Liver (tissue), 3 donors: ENCODE results near the gene FAM234B.
"Not testable (repeated sequence)": the region's sequence is repeated elsewhere in the genome, so short reads cannot be mapped to it uniquely, and the experiment has no call there.

Experiments used
- FOXA1 ChIP-seq: IDR thresholded peaks from 2 replicates; pipeline ENCODE4 v1.6.1; 2016; ENCODE audit warnings: antibody characterized with exemption
- GABPA ChIP-seq, 2 donors: IDR thresholded peaks in 1 of 2; conservative IDR thresholded peaks in 1 of 2; 2 replicates each; pipeline ENCODE4 v1.6.1; 2016; ENCODE audit warnings: antibody characterized with exemption in 2 of 2, mild to moderate bottlenecking in 1 of 2, moderate library complexity in 1 of 2
- TAF1 ChIP-seq: conservative IDR thresholded peaks from 2 replicates; pipeline ENCODE4 v1.6.1; 2016; ENCODE audit warnings: antibody characterized with exemption, mild to moderate bottlenecking
- YY1 ChIP-seq: IDR thresholded peaks from 2 replicates; pipeline ENCODE4 v1.6.1; 2016; ENCODE audit warnings: antibody characterized with exemption, mild to moderate bottlenecking
- TF ChIP-seq, protein P1 (sequence below): fragments of 150-350 bp; IDR thresholded peaks from 2 replicates; pipeline ENCODE4 v1.5.1; 2017; ENCODE audit warnings: improper control_type of control experiment, low read depth, low read length; ENCODE audit not compliant: missing input control
- TF ChIP-seq, protein P2 (sequence below): IDR thresholded peaks from 2 replicates; pipeline ENCODE4 v1.6.1; 2016; ENCODE audit warnings: antibody characterized with exemption
- TF ChIP-seq, protein P3 (sequence below): IDR thresholded peaks from 2 replicates; pipeline ENCODE4 v1.6.1; 2016; ENCODE audit warnings: antibody characterized with exemption
- TF ChIP-seq, protein P4 (sequence below): IDR thresholded peaks from 2 replicates; pipeline ENCODE4 v1.6.1; 2016; ENCODE audit warnings: antibody characterized with exemption, mild to moderate bottlenecking
- donor health status: healthy.
- donor health status: healthy.

DNA sequence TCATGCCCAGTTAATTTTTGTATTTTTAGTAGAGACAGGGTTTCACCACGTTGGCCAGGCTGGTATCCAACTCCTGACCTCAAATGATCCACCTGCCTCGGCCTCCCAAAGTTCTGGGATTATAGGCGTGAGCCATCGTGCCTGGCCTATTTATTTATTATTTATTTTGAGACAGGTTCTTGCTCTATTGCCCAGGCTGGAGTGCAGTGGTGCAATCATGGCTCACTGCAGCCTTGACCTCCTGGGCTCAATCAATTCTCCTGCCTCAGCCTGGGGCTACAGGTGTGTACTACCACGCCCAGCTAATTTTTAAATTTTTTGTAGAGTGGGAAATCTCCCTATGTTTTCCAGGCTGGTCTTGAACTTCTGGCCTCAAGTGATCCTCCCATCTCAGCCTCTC is 8.8 kb upstream of the FAM234B start:
- TF ChIP-seq, protein P1, sequence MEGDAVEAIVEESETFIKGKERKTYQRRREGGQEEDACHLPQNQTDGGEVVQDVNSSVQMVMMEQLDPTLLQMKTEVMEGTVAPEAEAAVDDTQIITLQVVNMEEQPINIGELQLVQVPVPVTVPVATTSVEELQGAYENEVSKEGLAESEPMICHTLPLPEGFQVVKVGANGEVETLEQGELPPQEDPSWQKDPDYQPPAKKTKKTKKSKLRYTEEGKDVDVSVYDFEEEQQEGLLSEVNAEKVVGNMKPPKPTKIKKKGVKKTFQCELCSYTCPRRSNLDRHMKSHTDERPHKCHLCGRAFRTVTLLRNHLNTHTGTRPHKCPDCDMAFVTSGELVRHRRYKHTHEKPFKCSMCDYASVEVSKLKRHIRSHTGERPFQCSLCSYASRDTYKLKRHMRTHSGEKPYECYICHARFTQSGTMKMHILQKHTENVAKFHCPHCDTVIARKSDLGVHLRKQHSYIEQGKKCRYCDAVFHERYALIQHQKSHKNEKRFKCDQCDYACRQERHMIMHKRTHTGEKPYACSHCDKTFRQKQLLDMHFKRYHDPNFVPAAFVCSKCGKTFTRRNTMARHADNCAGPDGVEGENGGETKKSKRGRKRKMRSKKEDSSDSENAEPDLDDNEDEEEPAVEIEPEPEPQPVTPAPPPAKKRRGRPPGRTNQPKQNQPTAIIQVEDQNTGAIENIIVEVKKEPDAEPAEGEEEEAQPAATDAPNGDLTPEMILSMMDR, result not testable (repeated sequence)
- TF ChIP-seq FOXA1; TAF1; GABPA (IDR thresholded peaks at IDR 0.05 in 1 of 2, conservative IDR thresholded peaks at IDR 0.05 in 1 of 2): not testable (repeated sequence)
- TF ChIP-seq, protein P2, sequence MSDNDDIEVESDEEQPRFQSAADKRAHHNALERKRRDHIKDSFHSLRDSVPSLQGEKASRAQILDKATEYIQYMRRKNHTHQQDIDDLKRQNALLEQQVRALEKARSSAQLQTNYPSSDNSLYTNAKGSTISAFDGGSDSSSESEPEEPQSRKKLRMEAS, result peak; percentile 36
- peak; percentile 58 for TF ChIP-seq YY1
- TF ChIP-seq, protein P3, sequence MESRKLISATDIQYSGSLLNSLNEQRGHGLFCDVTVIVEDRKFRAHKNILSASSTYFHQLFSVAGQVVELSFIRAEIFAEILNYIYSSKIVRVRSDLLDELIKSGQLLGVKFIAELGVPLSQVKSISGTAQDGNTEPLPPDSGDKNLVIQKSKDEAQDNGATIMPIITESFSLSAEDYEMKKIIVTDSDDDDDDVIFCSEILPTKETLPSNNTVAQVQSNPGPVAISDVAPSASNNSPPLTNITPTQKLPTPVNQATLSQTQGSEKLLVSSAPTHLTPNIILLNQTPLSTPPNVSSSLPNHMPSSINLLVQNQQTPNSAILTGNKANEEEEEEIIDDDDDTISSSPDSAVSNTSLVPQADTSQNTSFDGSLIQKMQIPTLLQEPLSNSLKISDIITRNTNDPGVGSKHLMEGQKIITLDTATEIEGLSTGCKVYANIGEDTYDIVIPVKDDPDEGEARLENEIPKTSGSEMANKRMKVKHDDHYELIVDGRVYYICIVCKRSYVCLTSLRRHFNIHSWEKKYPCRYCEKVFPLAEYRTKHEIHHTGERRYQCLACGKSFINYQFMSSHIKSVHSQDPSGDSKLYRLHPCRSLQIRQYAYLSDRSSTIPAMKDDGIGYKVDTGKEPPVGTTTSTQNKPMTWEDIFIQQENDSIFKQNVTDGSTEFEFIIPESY, result not testable (repeated sequence)
- TF ChIP-seq, protein P4, sequence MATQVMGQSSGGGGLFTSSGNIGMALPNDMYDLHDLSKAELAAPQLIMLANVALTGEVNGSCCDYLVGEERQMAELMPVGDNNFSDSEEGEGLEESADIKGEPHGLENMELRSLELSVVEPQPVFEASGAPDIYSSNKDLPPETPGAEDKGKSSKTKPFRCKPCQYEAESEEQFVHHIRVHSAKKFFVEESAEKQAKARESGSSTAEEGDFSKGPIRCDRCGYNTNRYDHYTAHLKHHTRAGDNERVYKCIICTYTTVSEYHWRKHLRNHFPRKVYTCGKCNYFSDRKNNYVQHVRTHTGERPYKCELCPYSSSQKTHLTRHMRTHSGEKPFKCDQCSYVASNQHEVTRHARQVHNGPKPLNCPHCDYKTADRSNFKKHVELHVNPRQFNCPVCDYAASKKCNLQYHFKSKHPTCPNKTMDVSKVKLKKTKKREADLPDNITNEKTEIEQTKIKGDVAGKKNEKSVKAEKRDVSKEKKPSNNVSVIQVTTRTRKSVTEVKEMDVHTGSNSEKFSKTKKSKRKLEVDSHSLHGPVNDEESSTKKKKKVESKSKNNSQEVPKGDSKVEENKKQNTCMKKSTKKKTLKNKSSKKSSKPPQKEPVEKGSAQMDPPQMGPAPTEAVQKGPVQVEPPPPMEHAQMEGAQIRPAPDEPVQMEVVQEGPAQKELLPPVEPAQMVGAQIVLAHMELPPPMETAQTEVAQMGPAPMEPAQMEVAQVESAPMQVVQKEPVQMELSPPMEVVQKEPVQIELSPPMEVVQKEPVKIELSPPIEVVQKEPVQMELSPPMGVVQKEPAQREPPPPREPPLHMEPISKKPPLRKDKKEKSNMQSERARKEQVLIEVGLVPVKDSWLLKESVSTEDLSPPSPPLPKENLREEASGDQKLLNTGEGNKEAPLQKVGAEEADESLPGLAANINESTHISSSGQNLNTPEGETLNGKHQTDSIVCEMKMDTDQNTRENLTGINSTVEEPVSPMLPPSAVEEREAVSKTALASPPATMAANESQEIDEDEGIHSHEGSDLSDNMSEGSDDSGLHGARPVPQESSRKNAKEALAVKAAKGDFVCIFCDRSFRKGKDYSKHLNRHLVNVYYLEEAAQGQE, result not testable (repeated sequence)
